Type B pancreatic cell (in vitro differentiated cells): ENCODE data around the gene FTH1. TPM values are rescaled to one million over a fixed set of nuclear protein-coding genes. Genes with fewer than 3 reads are reported as not detected.
"Not testable (repeated sequence)": the region's sequence is repeated elsewhere in the genome, so short reads cannot be mapped to it uniquely, and the experiment has no call there.

ENCODE experiments used
- DNase-seq: peaks from one replicate; pipeline ENCODE4 v3.0.0; 2021; ENCODE audit warnings: mixed read lengths; ENCODE audit not compliant: unreplicated experiment; ENCODE audit errors: extremely low spot score
- H3K27ac Mint-ChIP-seq: 2 replicates; pipeline ENCODE4 v1.8.0; 2021; ENCODE audit warnings: mild to moderate bottlenecking, mixed read lengths
- H3K27me3 Mint-ChIP-seq: 2 replicates; pipeline ENCODE4 v1.8.0; 2021; ENCODE audit warnings: mixed read lengths
- H3K36me3 Mint-ChIP-seq: 2 replicates; pipeline ENCODE4 v1.8.0; 2021; ENCODE audit warnings: mixed read lengths
- H3K4me1 Mint-ChIP-seq: one replicate; pipeline ENCODE4 v1.8.0; 2021; ENCODE audit warnings: mixed read lengths; ENCODE audit not compliant: unreplicated experiment
- H3K4me3 Mint-ChIP-seq: 2 replicates; pipeline ENCODE4 v1.8.0; 2021; ENCODE audit warnings: mild to moderate bottlenecking, mixed read lengths
- H3K9me3 Mint-ChIP-seq: 2 replicates; pipeline ENCODE4 v1.8.0; 2021; ENCODE audit warnings: mixed read lengths
- CTCF ChIP-seq: fragments of 200-600 bp; sonication (generic); conservative IDR thresholded peaks from 2 replicates; pipeline ENCODE4 v1.5.0; 2021; ENCODE audit warnings: antibody characterized with exemption, mild to moderate bottlenecking
- total RNA-seq: library from RNA; stranded (reverse); gene quantifications from 2 replicates; pipeline ENCODE4 v1.2.1, GENCODE V29; 2021; ENCODE audit warnings: low replicate concordance

Gene FTH1
- total RNA-seq, 1 donor from 2014 or later: 1,346 TPM

- H3K4me1 Mint-ChIP-seq: peaks cover 1% of the 10 kb centered on the region
- no peak overlapping the region for H3K27ac Mint-ChIP-seq
- H3K9me3 Mint-ChIP-seq: no peaks in the 10 kb centered on the region
- no peak for TF ChIP-seq CTCF
- no peaks in the 10 kb centered on the region for H3K27me3 Mint-ChIP-seq
- H3K4me3 Mint-ChIP-seq: no peak overlapping the region
- no peak for DNase-seq
- no peaks in the 10 kb centered on the region for H3K36me3 Mint-ChIP-seq
These were observed 44.4 kb upstream of the FTH1 start for GRCh38 chr11:62011881-62012280.

- Mint-ChIP-seq H3K4me1 (no peaks in the 10 kb centered on the region), H3K4me3 (no peak overlapping the region), H3K27me3 (no peaks in the 10 kb centered on the region), H3K9me3 (no peaks in the 10 kb centered on the region), H3K27ac (no peak overlapping the region), H3K36me3 (no peaks in the 10 kb centered on the region)
- no peak for TF ChIP-seq CTCF
- no peak for DNase-seq
These were observed 43.6 kb upstream of the FTH1 start for GRCh38 chr11:62010935-62011528.

- no peak for TF ChIP-seq CTCF
- Mint-ChIP-seq H3K4me3 (no peak overlapping the region), H3K9me3 (no peaks in the 10 kb centered on the region), H3K27ac (no peak overlapping the region), H3K27me3 (no peaks in the 10 kb centered on the region), H3K4me1 (peaks cover 3% of the 10 kb centered on the region), H3K36me3 (no peaks in the 10 kb centered on the region)
- DNase-seq: no peak
These were observed 40.8 kb upstream of the FTH1 start for GRCh38 chr11:62008193-62008592.

- TF ChIP-seq CTCF: no peak
- peaks cover 1% of the 10 kb centered on the region for H3K36me3 Mint-ChIP-seq
- no peak overlapping the region for H3K4me3 Mint-ChIP-seq
- H3K9me3 Mint-ChIP-seq: peaks cover 1% of the 10 kb centered on the region
- no peak overlapping the region for H3K27ac Mint-ChIP-seq
- peaks cover 17% of the 10 kb centered on the region for H3K4me1 Mint-ChIP-seq
- no peaks in the 10 kb centered on the region for H3K27me3 Mint-ChIP-seq
- DNase-seq: no peak
These were observed 37.0 kb upstream of the FTH1 start for GRCh38 chr11:62004473-62004872.

- H3K4me1 Mint-ChIP-seq: peaks cover 21% of the 10 kb centered on the region
- H3K4me3 Mint-ChIP-seq, DNase-seq, H3K36me3 Mint-ChIP-seq, H3K9me3 Mint-ChIP-seq, H3K27ac Mint-ChIP-seq, H3K27me3 Mint-ChIP-seq: not testable (repeated sequence)
These were observed 34.8 kb upstream of the FTH1 start for GRCh38 chr11:62002283-62002682.

GRCh38 chr11:62001450-62002191 lies 34.2 kb upstream of the FTH1 start:
- peaks cover 8% of the 10 kb centered on the region for H3K36me3 Mint-ChIP-seq
- peaks cover 7% of the 10 kb centered on the region for H3K9me3 Mint-ChIP-seq
- no peak overlapping the region for H3K4me3 Mint-ChIP-seq
- no peak for TF ChIP-seq CTCF
- no peak for DNase-seq
- peak overlapping the region; percentile 3 for H3K27ac Mint-ChIP-seq
- no peaks in the 10 kb centered on the region for H3K27me3 Mint-ChIP-seq
- peaks cover 21% of the 10 kb centered on the region for H3K4me1 Mint-ChIP-seq
